ENCODE data around the gene FAS. TPM values are rescaled to one million over a fixed set of nuclear protein-coding genes. Genes with fewer than 3 reads are reported as not detected.

The FAS gene
- total RNA-seq, 1 donor, result 95.9 TPM

GRCh38 chr10:88996927-88997326 is 6.3 kb downstream of the FAS start:
- TF ChIP-seq, protein P1, sequence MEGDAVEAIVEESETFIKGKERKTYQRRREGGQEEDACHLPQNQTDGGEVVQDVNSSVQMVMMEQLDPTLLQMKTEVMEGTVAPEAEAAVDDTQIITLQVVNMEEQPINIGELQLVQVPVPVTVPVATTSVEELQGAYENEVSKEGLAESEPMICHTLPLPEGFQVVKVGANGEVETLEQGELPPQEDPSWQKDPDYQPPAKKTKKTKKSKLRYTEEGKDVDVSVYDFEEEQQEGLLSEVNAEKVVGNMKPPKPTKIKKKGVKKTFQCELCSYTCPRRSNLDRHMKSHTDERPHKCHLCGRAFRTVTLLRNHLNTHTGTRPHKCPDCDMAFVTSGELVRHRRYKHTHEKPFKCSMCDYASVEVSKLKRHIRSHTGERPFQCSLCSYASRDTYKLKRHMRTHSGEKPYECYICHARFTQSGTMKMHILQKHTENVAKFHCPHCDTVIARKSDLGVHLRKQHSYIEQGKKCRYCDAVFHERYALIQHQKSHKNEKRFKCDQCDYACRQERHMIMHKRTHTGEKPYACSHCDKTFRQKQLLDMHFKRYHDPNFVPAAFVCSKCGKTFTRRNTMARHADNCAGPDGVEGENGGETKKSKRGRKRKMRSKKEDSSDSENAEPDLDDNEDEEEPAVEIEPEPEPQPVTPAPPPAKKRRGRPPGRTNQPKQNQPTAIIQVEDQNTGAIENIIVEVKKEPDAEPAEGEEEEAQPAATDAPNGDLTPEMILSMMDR (IDR thresholded peaks at IDR 0.05; ENCODE audit: insufficient read depth, low read depth, low read length), result no peak
- H3K4me3 ChIP-seq (ENCODE audit: low read depth, low read length), result no peak overlapping the region
- DNase-seq (ENCODE audit: low read depth), result no peak

GRCh38 chr10:88999625-89000024 is 9.0 kb downstream of the FAS start:
- peak; percentile 41 for DNase-seq (ENCODE audit: low read depth)
- no peak overlapping the region for H3K4me3 ChIP-seq (ENCODE audit: low read depth, low read length)
- TF ChIP-seq, protein P1 (IDR thresholded peaks at IDR 0.05; ENCODE audit: insufficient read depth, low read depth, low read length), result no peak

GRCh38 chr10:89001024-89001728 is 10.6 kb downstream of the FAS start:
- DNase-seq (ENCODE audit: low read depth), result peak; percentile 33
- no peak overlapping the region for H3K4me3 ChIP-seq (ENCODE audit: low read depth, low read length)
- TF ChIP-seq, protein P1 (IDR thresholded peaks at IDR 0.05; ENCODE audit: insufficient read depth, low read depth, low read length), result no peak

DNA sequence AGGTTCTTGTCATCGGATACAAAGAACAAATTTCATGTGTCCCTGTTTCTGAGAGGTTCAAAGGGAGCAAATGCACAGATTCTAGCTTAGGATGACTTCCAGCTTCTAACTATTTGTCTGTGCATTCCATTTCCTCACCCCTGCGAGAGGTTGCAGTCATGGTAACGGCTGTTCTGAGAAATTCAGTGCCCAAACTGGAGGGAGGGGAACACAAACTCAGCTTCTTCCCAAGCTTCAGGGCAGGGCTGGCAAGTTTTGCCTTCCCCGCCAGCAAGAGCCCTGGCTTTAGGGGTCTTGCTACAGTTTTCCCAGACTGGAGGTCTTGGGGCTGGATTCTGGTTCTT is 11.1 kb downstream of the FAS start:
- TF ChIP-seq, protein P1 (IDR thresholded peaks at IDR 0.05; ENCODE audit: insufficient read depth, low read depth, low read length), result no peak
- peak; percentile 43 for DNase-seq (ENCODE audit: low read depth)
- no peak overlapping the region for H3K4me3 ChIP-seq (ENCODE audit: low read depth, low read length)

- TF ChIP-seq, protein P1 (IDR thresholded peaks at IDR 0.05; ENCODE audit: insufficient read depth, low read depth, low read length), result no peak
- H3K4me3 ChIP-seq (ENCODE audit: low read depth, low read length), result no peak overlapping the region
- DNase-seq (ENCODE audit: low read depth), result no peak
These were observed 11.8 kb downstream of the FAS start for GRCh38 chr10:89002226-89002978.

DNA sequence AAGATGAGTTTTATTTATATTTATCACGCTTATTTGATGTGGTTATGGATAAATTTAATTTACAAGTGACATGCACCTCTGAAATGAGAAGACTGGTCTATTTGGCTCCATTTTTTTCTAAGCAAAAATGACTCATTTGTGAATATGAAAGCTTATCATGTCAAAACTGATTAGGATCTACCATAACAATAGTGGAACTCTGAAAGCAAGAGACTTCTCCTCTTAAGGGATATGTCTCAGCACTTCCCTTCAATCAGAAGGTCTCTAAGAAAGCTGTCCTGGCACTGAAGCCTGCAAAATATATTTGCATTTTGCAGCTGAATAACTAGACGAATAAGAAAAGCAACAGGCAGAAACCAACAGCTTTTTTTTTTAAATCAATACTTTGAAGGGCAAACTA is 12.7 kb downstream of the FAS start:
- TF ChIP-seq, protein P1 (IDR thresholded peaks at IDR 0.05; ENCODE audit: insufficient read depth, low read depth, low read length), result no peak
- H3K4me3 ChIP-seq (ENCODE audit: low read depth, low read length), result no peak overlapping the region
- DNase-seq (ENCODE audit: low read depth), result no peak

Measured in fibroblast of villous mesenchyme (primary cell).